AG09309 (cell line): Measurements from ENCODE around the gene PRMT2.
A peak's percentile ranks its signal among the peaks of the same experiment; 100 is the strongest.

Experiments used
- DNase-seq: peaks from one replicate; pipeline ENCODE4 v3.0.0-alpha.2; 2010; ENCODE audit warnings: low read depth
- H3K4me3 ChIP-seq: 2 replicates; pipeline ENCODE4 v1.5.1; 2011; ENCODE audit warnings: mild to moderate bottlenecking, low read depth, low read length, moderate library complexity; ENCODE audit not compliant: control insufficient read depth
- TF ChIP-seq, protein P1 (sequence below): IDR thresholded peaks from 2 replicates; pipeline ENCODE4 v1.5.1; 2011; ENCODE audit warnings: mild to moderate bottlenecking, low read depth, low read length, inconsistent platforms; ENCODE audit not compliant: insufficient read depth, control insufficient read depth; ENCODE audit errors: missing control alignments

Gene PRMT2

DNA sequence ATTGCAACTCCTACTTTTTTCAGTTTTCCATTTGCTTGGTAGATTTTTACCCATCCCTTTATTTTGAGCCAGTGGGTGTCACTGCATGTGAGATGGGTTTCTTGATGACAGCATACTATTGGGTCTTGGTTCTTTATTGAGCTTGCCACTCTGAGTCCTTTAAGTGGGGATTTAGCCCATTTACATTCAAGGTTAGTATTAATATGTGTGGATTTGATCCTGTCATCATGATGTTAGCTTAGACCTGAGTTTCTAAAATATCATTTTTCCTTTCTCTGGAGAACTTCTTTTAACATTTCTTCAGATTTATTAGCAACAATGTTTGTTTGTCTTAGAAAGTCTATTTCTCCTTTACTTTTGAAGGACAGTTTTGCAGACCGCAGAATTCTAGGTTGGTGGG, 18.8 kb upstream of the PRMT2 start:
- TF ChIP-seq, protein P1, sequence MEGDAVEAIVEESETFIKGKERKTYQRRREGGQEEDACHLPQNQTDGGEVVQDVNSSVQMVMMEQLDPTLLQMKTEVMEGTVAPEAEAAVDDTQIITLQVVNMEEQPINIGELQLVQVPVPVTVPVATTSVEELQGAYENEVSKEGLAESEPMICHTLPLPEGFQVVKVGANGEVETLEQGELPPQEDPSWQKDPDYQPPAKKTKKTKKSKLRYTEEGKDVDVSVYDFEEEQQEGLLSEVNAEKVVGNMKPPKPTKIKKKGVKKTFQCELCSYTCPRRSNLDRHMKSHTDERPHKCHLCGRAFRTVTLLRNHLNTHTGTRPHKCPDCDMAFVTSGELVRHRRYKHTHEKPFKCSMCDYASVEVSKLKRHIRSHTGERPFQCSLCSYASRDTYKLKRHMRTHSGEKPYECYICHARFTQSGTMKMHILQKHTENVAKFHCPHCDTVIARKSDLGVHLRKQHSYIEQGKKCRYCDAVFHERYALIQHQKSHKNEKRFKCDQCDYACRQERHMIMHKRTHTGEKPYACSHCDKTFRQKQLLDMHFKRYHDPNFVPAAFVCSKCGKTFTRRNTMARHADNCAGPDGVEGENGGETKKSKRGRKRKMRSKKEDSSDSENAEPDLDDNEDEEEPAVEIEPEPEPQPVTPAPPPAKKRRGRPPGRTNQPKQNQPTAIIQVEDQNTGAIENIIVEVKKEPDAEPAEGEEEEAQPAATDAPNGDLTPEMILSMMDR, result no peak
- no peak for DNase-seq
- no peak overlapping the region for H3K4me3 ChIP-seq

DNA sequence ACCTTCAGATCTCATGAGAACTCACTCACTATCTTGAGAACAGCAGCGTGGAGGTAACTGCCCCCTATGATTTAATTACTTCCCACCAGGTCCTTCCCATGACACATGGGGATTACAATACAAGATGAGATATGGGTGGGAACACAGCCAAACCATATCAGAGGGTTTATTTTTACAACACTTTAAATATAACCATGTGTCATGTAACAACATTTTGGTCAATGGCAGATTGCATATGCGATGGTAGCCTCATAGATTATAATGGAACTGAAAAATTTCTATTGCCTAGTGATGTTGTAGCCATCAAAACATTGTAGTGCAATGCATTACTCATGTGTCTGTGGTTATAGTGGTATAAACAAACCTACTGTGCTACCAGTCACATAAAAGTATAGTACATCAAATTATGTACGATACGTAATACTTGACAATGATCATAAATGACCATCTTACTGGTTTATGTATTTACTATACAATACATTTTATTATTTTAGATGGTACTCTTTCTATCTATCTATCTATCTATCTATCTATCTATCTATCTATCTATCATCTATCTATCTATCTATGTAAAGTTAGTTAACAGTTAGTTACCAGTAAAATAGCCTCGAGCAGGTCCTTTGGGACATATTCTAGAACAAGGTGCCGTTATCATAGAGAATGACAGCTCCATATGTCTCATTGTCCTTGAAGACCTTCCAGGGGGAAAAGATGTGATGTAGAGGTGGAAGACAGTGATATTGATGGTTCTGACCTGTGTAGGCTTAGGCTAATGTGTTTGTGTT, 18.0 kb upstream of the PRMT2 start:
- DNase-seq, result no peak
- H3K4me3 ChIP-seq, result no peak overlapping the region

DNA sequence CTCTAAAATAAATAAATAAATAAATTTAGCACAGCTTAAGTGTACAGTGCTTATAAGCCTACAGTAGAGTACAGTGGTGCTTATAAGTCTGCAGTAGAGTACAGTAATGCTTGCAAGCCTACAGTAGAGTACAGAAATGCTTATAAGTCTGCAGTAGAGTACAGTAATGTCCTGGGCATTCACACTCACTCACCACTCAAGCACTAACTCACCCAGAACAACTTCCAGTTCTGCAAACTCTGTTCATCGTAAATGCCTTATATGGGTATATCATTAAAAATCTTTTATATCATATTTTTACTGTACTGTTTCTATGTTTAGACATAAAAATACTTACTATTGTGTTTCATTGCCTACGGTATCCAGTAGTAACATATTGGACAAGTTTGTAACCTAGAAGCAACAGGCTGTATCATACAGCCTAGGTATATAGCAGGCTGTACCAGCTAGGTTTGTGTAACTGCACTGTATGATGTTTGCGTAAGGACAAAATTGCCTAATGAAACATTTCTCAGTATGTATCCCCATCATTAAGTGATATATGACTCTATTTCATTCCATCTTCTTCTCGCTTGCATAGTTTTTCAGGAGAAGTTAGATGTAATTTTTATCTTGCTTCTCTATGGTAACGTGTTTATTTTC, 16.6 kb upstream of the PRMT2 start:
- H3K4me3 ChIP-seq, result no peak overlapping the region
- DNase-seq, result peak; percentile 41
- TF ChIP-seq, protein P1, result no peak

More for the DNA sequence above, 18.0 kb upstream of the PRMT2 start:
- TF ChIP-seq, protein P1, result no peak

DNA sequence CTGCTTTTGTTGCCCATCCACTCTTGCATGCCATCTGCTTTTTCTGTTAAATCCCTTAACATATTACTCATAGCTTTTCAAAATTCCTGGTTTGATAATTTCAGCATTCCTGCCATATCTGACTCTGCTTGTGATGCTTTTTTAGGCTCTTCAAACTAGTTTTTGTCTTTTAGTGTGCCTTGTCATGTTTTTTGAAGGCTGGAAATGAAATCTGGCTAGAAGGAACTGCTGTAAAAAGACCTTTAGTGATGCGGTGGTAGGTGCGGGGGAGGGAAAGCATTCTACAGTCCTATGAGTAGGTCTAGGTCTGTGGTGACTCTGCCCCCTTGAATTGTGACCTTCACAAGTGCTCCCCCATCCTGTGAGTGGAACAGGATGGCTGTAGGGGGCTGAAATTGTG, 15.6 kb upstream of the PRMT2 start:
- TF ChIP-seq, protein P1, result no peak
- DNase-seq, result no peak
- no peak overlapping the region for H3K4me3 ChIP-seq

DNA sequence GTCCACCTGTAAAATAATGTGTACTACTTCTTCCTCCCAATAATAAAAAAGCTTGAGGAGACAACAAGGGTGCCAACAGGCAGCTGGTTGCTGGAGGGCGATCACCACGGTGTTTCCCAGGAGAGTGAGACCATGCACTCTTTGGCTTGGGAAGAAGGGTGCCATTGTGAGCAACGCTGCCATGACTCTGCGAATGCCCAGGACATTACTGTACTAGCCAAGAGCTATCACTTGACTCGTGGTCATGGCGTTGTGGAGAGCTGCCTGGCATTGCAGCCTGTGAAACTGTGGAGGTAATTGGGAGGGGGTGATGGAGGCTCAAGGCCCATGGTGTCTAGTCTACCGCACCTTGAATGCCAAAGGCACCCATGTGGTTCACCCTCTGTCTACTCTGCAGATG, 14.6 kb upstream of the PRMT2 start:
- H3K4me3 ChIP-seq, result no peak overlapping the region
- TF ChIP-seq, protein P1, result no peak
- no peak for DNase-seq

DNA sequence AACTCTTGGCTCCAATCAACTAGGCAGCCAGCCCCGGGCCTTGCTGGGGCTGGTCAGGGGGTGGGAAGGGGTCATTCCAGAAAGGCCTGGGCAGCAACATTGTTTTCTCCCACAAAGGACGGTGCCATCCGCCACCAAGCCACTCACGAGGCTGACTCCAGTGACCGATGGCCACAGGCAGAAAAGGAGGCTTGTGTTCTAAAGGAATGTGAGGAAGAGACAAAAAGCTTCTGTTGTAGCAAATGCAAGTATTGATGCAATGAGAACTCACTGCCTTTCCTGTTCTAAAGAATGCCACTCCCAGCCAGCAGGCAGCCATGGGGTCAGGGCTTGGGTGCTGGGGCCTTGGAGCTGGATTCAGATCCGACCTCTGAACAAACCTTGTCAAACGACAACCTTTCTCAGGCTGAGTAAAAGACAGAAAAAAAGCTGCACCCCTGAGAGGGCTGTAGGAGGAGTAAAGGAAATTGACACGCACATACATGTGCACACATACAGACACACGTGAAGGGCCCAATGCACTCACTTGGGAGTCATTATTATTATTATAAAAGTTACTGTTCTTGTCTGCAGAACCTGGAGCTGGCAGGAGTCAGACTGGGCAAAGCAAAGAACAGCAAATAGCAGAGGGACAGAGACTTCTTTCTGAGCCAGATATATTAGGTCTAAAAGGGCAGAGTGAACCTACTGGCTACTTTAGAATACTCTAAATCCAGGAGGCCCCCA, 13.9 kb upstream of the PRMT2 start:
- TF ChIP-seq, protein P1, result no peak
- H3K4me3 ChIP-seq, result no peak overlapping the region
- no peak for DNase-seq
